Uterus (tissue), 2 donors: Measurements from ENCODE around the gene ZFYVE1.

ENCODE experiments used
- CTCF ChIP-seq, 4 experiments: fragments of 200-600 bp in 2 of 4; fragments of 450-650 bp in 2 of 4; sonication (generic) in 2 of 4; IDR thresholded peaks; one replicate each; pipeline ENCODE4 v1.5.1; 2016 to 2019; ENCODE audit warnings: antibody characterized with exemption in 4 of 4, mild to moderate bottlenecking in 2 of 4, moderate library complexity in 1 of 4
- POLR2A ChIP-seq, 2 donors: fragments of 450-650 bp; IDR thresholded peaks; one replicate each; pipeline ENCODE4 v1.6.1; 2016; ENCODE audit warnings: antibody characterized with exemption in 2 of 2, mild to moderate bottlenecking in 1 of 2, moderate library complexity in 1 of 2

GRCh38 chr14:72942934-72943333, 84.0 kb downstream of the ZFYVE1 start:
- TF ChIP-seq CTCF (IDR thresholded peaks at IDR 0.05) (no peak), POLR2A (IDR thresholded peaks at IDR 0.05) (no peak)
